OCI-LY1 (cell line): ENCODE results near the gene GSTT4.

Source experiments
- H2AFZ ChIP-seq: fragments of 200-600 bp; sonication (generic), shearing (Covaris generic); 2 replicates; pipeline ENCODE4 v1.6.0; 2014; ENCODE audit warnings: antibody characterized with exemption, mild to moderate bottlenecking, low read length
- H3F3A ChIP-seq: fragments of 200-600 bp; sonication (generic), shearing (Covaris generic); 2 replicates; pipeline ENCODE4 v1.6.0; 2014; ENCODE audit warnings: mild to moderate bottlenecking, antibody characterized with exemption, low read length, moderate library complexity; ENCODE audit not compliant: insufficient read depth
- H3K27ac ChIP-seq: fragments of 200-600 bp; sonication (generic); 2 replicates; pipeline ENCODE4 v1.5.1; 2014; ENCODE audit warnings: low read length, mixed run types, mild to moderate bottlenecking, low read depth; ENCODE audit not compliant: poor library complexity, severe bottlenecking
- H3K27me3 ChIP-seq: fragments of 200-600 bp; sonication (generic); 2 replicates; pipeline ENCODE4 v1.6.0; 2014; ENCODE audit warnings: antibody characterized with exemption, mild to moderate bottlenecking, low read length, moderate library complexity; ENCODE audit not compliant: insufficient read depth
- H3K36me3 ChIP-seq: fragments of 200-600 bp; sonication (generic); 2 replicates; pipeline ENCODE4 v1.6.1; 2014; ENCODE audit warnings: mild to moderate bottlenecking, antibody characterized with exemption, low read length, moderate library complexity, mixed read lengths; ENCODE audit not compliant: insufficient read depth
- H3K4me1 ChIP-seq: fragments of 200-600 bp; sonication (generic); 2 replicates; pipeline ENCODE4 v1.5.1; 2014; ENCODE audit warnings: mild to moderate bottlenecking, low read length, moderate library complexity; ENCODE audit not compliant: insufficient read depth, severe bottlenecking
- H3K4me2 ChIP-seq: fragments of 200-600 bp; sonication (generic), shearing (Covaris generic); 2 replicates; pipeline ENCODE4 v1.6.1; 2014; ENCODE audit warnings: low read length
- H3K4me3 ChIP-seq: fragments of 200-600 bp; sonication (generic); 2 replicates; pipeline ENCODE4 v1.5.1; 2014; ENCODE audit warnings: low read length, low read depth, mild to moderate bottlenecking, mixed read lengths; ENCODE audit not compliant: poor library complexity, severe bottlenecking
- H3K79me2 ChIP-seq: fragments of 200-600 bp; shearing (Covaris generic); 2 replicates; pipeline ENCODE4 v1.6.1; 2016; ENCODE audit warnings: mixed run types, low read length, mixed read lengths; ENCODE audit not compliant: insufficient read depth
- H3K9ac ChIP-seq: fragments of 200-600 bp; sonication (generic), shearing (Covaris generic); 2 replicates; pipeline ENCODE4 v1.6.1; 2014; ENCODE audit warnings: mild to moderate bottlenecking, low read length, mixed read lengths
- H3K9me2 ChIP-seq: fragments of 200-600 bp; sonication (generic), shearing (Covaris generic); 2 replicates; pipeline ENCODE4 v1.6.1; 2014; ENCODE audit warnings: low read depth, mild to moderate bottlenecking, low read length, mixed read lengths
- H3K9me3 ChIP-seq: fragments of 200-600 bp; shearing (Covaris generic); 2 replicates; pipeline ENCODE4 v1.6.1; 2014; ENCODE audit warnings: low read length, mixed read lengths
- H4K20me1 ChIP-seq: fragments of 200-600 bp; sonication (generic), shearing (Covaris generic); 2 replicates; pipeline ENCODE4 v1.6.0; 2016; ENCODE audit warnings: mild to moderate bottlenecking, low read length; ENCODE audit not compliant: insufficient read depth
- CTCF ChIP-seq: fragments of 200-600 bp; sonication (generic), shearing (Covaris generic); IDR thresholded peaks from 2 replicates; pipeline ENCODE4 v1.5.1; 2017; ENCODE audit warnings: mild to moderate bottlenecking, antibody characterized with exemption, low read length, moderate library complexity, mixed read lengths
- EZH2 ChIP-seq: fragments of 200-600 bp; sonication (generic), shearing (Covaris generic); IDR thresholded peaks from 2 replicates; pipeline ENCODE4 v1.8.0; 2017; ENCODE audit warnings: borderline replicate concordance, mixed run types, mild to moderate bottlenecking, antibody characterized with exemption, low read length, moderate library complexity, mixed read lengths

The GSTT4 gene

GRCh38 chr22:24040946-24041345 lies 35.7 kb upstream of the GSTT4 start:
- Histone ChIP-seq H3K4me2 (no peak overlapping the region), H3K9me3 (no peaks in the 10 kb centered on the region), H2AFZ (no peak overlapping the region), H3K4me3 (no peak overlapping the region), H4K20me1 (no peaks in the 10 kb centered on the region), H3K27me3 (no peaks in the 10 kb centered on the region), H3K9me2 (no peaks in the 10 kb centered on the region), H3K9ac (no peak overlapping the region), H3F3A (no peaks in the 10 kb centered on the region), H3K4me1 (no peaks in the 10 kb centered on the region), H3K79me2 (no peaks in the 10 kb centered on the region), H3K36me3 (peaks cover 47% of the 10 kb centered on the region), H3K27ac (no peak overlapping the region)
- TF ChIP-seq EZH2: no peak
- TF ChIP-seq CTCF: no peak

DNA sequence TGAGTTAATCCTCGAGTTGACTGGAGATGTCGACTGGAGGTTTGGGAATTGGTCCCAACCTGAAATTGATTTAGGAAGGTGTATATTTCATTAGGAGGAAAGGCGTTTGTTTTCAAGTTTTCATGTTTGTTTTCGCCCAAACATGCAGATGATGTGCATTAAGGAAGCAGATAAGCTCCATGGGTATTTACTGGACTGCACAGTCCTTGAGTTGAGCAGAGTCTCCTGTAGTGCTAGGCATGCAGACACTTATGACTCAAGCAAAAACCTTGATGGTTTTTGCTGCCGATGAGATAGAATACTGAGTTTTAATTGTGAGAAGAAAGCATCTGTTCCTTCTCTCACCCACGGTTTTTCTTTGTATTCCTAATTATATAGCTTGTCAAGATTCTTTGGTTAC lies 33.8 kb upstream of the GSTT4 start:
- no peaks in the 10 kb centered on the region for H3K9me2 ChIP-seq
- no peaks in the 10 kb centered on the region for H3K27me3 ChIP-seq
- no peaks in the 10 kb centered on the region for H3K4me1 ChIP-seq
- no peaks in the 10 kb centered on the region for H3K79me2 ChIP-seq
- H3F3A ChIP-seq: no peaks in the 10 kb centered on the region
- no peak overlapping the region for H2AFZ ChIP-seq
- H3K4me3 ChIP-seq: no peak overlapping the region
- TF ChIP-seq CTCF (no peak), EZH2 (no peak)
- no peaks in the 10 kb centered on the region for H3K9me3 ChIP-seq
- peaks cover 47% of the 10 kb centered on the region for H3K36me3 ChIP-seq
- no peaks in the 10 kb centered on the region for H4K20me1 ChIP-seq
- H3K27ac ChIP-seq: no peak overlapping the region
- no peak overlapping the region for H3K4me2 ChIP-seq
- H3K9ac ChIP-seq: no peak overlapping the region

- TF ChIP-seq CTCF (no peak), EZH2 (no peak)
- H4K20me1 ChIP-seq: no peaks in the 10 kb centered on the region
- H3K27me3 ChIP-seq: no peaks in the 10 kb centered on the region
- peaks cover 47% of the 10 kb centered on the region for H3K36me3 ChIP-seq
- no peaks in the 10 kb centered on the region for H3K9me3 ChIP-seq
- H3K4me3 ChIP-seq: no peak overlapping the region
- H3K27ac ChIP-seq: no peak overlapping the region
- H2AFZ ChIP-seq: no peak overlapping the region
- no peaks in the 10 kb centered on the region for H3K79me2 ChIP-seq
- no peaks in the 10 kb centered on the region for H3F3A ChIP-seq
- H3K4me1 ChIP-seq: no peaks in the 10 kb centered on the region
- H3K9ac ChIP-seq: no peak overlapping the region
- H3K9me2 ChIP-seq: no peaks in the 10 kb centered on the region
- H3K4me2 ChIP-seq: no peak overlapping the region
Measured at GRCh38 chr22:24037851-24038765, 32.9 kb upstream of the GSTT4 start.
